Muscle of back (tissue), 11 donors: Measurements from ENCODE around the gene COL6A2. TPM values are rescaled to one million over a fixed set of nuclear protein-coding genes. Genes with fewer than 3 reads are reported as not detected.
A peak's percentile ranks its signal among the peaks of the same experiment; 100 is the strongest.
"Not testable (repeated sequence)": the region's sequence is repeated elsewhere in the genome, so short reads cannot be mapped to it uniquely, and the experiment has no call there.

Experiments used
- DNase-seq, 3 donors: peaks; one replicate each; pipeline versions ENCODE4 v3.0.0 to v3.0.0-alpha.2; 2013
- polyA plus RNA-seq, 10 donors: library from polyadenylated mRNA; unstranded; fragments of 120-200 nt; gene quantifications; one replicate each; pipeline ENCODE4 v1.2.1, GENCODE V29; 2013; ENCODE audit not compliant: insufficient read length in 10 of 10

The COL6A2 gene
- polyA plus RNA-seq, 10 donors = 464 to 978 (median 662) TPM

DNA sequence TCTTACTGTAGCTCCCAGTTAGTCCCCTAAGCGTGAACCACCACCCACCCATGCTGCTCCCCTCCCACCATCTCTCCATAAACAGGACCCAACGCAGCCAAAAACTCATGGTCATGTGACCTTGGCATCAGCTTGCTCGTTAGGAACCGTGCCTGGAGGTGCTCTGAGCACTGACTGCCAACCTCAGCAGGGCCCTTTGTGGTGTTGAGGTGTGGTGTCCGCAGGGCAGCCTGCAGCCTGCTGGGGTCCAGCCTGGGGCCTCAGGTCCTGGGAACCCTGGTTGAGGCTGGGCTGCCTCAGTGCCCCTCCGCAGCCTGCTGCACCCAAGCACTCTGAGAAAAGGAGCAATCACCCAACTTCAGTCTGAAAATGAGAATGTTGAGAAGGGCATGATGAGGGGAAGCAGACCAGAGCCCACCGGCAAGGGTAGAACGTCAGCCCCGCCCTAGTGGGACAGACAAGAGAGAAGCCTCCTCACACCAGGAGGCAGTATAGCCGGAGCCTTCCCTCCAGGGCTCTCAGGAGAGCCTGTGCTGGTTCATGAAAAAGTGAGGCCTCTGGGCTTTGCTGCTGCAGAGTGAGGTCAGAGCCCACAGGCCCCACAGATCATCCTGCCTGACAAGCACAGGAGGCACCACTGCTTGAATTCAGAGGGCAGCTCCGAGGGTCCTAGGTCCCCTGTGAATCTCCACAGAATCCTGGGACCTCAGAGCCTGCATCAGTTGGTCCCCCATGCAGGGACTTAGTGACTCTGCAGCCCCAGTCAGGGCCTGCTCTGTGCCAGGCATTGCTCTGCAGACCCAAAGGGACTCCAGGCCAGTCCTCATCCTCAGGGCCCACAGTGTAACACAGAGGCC, 4.9 kb upstream of the COL6A2 start:
- DNase-seq = no peak

DNA sequence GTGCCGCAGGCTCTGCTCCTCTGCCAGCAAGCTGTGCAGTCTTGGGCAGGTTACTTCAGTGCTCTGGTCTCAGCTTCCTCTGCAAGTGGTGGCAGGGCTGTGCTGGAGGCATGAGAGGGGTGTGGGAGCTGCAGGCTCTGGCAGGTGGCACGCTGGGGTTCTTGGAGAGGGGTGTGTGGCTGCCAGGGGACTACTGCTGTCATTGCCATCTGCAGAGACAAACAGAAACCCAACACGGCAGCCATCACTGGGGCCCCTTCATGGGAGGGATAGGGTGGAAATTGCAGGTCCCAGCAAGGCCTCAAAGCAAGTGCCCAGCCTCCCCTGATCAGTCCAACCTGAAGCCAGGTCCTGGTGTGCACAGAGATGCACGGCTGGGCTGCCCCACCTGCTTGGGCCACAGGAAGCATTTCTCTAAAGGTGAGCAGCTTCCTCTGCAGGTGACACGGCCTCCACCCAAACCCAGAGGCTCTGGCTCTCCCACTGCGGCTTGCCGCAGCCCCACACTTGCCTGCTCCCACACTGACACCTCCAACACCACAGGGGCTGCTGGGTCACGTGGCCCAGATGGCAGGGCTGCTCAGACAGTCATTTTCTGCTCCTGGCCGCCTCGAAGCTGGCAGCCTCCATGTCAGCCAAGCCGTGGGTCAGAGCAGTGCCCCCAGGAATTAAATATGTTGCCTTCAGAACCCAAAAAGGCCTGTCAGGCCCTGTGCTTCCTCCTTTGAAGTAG, 4.1 kb upstream of the COL6A2 start:
- DNase-seq = no peak

GRCh38 chr21:46094401-46095082, 3.4 kb upstream of the COL6A2 start:
- no peak for DNase-seq

GRCh38 chr21:46095083-46095719, 2.7 kb upstream of the COL6A2 start:
- DNase-seq = peak in 2 of 3 donors; percentile 32 to 49

GRCh38 chr21:46095814-46096595, 1.9 kb upstream of the COL6A2 start:
- no peak for DNase-seq

- DNase-seq = peak in 1 of 3 donors; percentile 49
Measured at GRCh38 chr21:46096596-46097335, 1.1 kb upstream of the COL6A2 start.

DNA sequence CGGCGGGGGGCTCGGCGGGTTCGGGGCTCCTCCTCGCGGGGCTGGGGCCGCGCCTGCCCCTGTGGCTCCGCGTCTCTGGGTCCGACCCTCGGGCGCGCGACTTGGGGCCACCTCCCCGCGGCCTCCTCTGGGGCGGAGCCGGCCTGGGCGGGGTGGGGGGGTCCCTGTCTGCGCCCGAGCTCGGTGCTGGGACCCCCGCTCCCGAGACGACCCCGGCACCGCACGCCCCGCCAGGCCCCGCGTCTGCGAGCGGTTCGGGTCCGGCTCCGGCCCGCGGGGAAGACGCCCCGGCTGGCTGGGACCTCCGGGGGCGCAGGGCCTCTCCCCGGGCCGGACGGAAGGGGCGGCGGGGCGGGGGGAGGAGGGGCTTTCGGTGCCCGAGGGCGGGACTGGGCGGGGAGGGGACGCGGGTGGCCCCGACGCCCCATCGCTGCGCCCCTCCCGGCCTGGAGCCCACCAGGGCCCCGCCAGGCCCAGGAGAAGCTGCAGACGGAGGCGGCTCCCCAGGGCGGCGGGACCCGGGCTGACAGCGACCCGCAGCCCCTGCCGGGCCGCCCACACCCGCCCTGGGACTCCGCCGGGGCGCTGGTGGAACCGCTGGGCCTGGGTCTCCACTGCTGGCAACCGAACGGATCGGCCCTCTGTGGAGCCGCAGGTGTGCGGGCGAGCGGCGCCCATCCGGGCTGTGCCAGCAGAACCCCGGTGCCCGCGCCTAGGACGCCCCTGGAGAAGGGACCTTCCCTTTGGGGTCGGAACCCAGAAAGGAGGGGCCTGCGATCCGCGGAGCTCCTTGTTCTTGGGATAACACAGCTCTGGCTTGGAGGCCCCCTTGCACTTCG, 610 bp downstream of the COL6A2 start:
- peak in 1 of 3 donors; percentile 71 for DNase-seq

GRCh38 chr21:46099476-46099875, 1.6 kb downstream of the COL6A2 start:
- peak in 2 of 3 donors; percentile 33 to 77 for DNase-seq

DNA sequence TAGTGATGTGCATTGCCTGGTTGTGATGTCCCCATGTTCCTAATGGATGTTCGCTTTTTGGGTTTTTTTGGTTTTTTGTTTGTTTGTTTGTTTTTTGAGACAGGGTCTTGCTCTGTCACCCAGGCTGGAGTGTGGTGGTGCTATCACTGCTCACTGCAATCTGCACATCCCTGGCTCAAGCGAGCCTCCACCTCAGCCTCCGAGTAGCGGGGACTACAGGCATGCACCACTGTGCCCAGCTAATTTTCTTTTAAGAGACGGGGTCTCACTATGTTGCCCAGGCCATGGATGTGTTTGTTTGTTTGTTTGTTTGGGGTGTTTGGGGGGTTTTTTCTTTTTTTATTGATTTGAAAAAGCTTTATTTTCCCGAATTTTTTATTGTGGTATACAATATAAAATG, 2.1 kb downstream of the COL6A2 start:
- peak in 1 of 3 donors; percentile 9 for DNase-seq

DNA sequence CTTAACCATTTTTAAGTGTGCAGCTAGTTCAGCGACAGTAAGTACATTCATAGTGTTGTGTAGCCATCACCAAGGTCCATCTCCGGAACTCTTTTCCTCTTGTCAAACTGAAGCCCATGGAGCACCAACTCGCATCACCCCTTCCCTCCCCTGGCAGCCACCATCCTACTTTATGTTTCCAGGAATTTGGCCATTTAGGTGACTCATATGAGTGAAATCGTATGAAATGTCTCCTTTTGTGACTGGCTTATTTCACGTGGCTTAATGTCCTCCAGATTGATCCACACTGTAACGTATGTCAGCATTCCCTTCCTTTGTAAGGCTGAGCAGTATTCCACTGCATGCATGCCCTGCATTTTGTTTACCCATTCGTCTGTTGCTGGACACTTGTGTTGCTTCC, 2.5 kb downstream of the COL6A2 start:
- DNase-seq = peak in 2 of 3 donors; percentile 27 to 62

DNA sequence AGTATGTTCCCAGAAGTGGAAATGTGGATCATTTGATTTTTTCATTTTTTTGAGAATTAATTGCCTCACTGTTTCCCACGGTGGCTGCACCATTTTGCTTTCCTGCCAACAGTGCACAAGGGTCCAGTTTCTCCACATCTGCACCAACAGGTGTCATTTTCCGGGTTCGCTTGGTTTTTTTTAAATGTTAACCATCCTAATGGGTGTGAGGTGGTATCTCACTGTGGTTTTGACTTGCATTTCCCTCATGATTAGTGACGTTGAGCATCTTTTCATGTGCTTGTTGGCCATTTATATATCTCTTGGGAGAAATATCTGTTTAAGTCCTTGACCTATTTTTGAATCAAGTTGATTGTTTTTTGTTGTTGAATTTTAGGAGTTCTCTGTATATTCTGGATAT, 3.0 kb downstream of the COL6A2 start:
- DNase-seq = no peak

DNA sequence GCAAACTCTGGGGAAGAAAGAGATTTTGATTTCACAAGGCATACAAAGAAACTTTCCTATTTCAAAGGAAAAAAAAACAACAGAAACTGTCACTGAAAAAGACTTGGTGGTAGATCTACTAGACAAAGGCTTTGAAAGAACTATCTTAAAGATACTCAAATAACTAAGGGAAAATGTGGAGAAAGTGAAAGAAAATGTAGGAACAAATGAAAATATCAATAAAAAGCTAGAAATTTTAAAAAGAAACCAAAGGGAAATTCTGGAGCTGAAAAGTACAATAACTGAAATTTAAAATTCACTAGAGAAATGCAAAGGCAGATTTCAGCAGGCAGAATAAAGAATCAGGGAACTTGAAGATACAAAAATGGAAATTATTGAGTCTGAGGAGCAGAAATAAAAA, 6.2 kb downstream of the COL6A2 start:
- no peak for DNase-seq

DNA sequence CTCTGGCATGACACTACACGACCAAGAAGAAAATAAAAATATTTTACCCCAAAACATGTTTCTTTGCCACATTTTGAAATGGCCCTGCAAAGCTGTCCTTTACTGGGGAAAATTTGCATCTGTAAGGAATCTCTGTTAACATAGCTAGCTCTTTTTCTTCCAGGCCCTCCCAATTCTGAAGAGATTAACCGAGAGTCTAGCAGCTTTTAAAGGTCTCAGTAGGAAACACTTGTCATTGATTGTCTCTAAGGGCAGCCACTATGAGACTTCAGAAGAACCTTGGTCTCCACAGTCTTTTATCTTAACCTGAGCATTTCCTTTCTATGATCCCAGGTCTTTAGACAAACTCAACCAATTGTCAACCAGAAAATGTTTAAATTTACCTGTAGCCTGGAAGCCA, 9.5 kb downstream of the COL6A2 start:
- DNase-seq = not testable (repeated sequence)

GRCh38 chr21:46108827-46109312, 11.0 kb downstream of the COL6A2 start:
- DNase-seq = no peak

GRCh38 chr21:46109313-46110221, 11.7 kb downstream of the COL6A2 start:
- DNase-seq = peak in 1 of 3 donors; percentile 9

DNA sequence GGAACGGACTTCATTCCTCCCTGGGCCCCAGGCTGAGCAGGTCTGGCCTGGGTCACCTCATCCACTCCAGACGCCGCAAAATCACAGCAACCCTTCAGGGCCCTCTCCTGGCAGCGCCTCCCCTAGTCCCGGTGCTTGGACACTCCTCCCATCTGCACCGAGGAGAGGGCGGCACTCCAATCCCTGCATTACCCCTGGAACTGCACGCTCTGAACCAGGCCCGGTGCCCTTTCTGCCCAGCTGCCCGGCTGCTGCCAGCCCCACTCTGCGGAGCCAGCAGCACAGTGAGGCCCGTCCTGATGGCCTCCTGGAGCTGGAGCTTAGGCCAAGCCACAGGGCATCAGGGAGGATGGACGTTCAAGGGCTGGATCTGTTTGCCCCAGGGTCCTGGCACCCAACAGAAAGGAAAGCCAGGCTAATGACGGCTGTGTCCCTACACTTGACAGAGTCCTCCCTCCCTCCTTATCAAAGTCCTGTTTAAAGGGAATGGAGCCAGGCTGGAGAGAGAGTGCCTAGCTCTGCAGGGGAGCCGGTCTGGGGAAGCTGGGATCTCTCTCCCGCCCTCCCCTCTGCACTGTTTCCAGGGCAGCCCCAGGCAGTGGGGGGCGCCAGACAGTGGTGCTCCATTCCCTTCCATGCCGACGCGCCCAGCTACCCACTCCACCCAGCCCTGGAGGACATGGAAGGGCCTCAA, 12.7 kb downstream of the COL6A2 start:
- DNase-seq = peak in 1 of 3 donors; percentile 16

DNA sequence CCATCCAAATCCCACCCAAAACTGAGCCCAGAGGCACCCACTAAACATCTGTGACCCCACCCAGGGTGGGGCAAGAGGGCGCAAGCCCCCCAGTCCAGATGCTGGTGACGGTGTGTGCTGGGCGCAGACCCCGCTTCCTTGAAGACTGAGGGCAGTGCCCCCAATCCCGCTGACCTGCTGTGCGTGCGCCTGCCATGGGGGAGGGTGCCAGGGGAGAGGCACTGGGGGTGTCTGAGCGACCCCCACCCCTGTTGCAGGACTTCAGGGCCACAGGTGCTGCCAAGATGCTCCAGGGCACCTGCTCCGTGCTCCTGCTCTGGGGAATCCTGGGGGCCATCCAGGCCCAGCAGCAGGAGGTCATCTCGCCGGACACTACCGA, 13.3 kb downstream of the COL6A2 start:
- no peak for DNase-seq
